Peyer's patch (tissue), 4 donors: ENCODE data around the gene FFAR4. TPM values are rescaled to one million over a fixed set of nuclear protein-coding genes. Genes with fewer than 3 reads are reported as not detected.
"Not testable (repeated sequence)": the region's sequence is repeated elsewhere in the genome, so short reads cannot be mapped to it uniquely, and the experiment has no call there.

Experiments used
- DNase-seq, 3 donors: peaks; one replicate each; pipeline ENCODE4 v3.0.0-alpha.2; 2017 to 2019
- H3K27ac ChIP-seq, 4 donors: fragments of 200-600 bp; sonication (generic); one replicate each; pipeline ENCODE4 v1.5.1; 2016 to 2019
- H3K27me3 ChIP-seq, 2 donors: fragments of 200-600 bp; sonication (generic); one replicate each; pipeline ENCODE4 v1.5.1; 2019
- H3K36me3 ChIP-seq, 3 donors: fragments of 200-600 bp; sonication (generic); one replicate each; pipeline ENCODE4 v1.5.1; 2016 to 2019
- H3K4me1 ChIP-seq, 4 donors: fragments of 200-600 bp; sonication (generic); one replicate each; pipeline ENCODE4 v1.5.1; 2016 to 2019
- H3K4me3 ChIP-seq, 4 donors: fragments of 200-600 bp; sonication (generic); 1 replicate in 3 of 4; 2 replicates in 1 of 4; pipeline ENCODE4 v1.5.1; 2016 to 2019; ENCODE audit warnings: mild to moderate bottlenecking in 1 of 4
- H3K9me3 ChIP-seq, 4 donors: fragments of 200-600 bp; sonication (generic); one replicate each; pipeline ENCODE4 v1.5.1; 2016 to 2019; ENCODE audit warnings: mild to moderate bottlenecking in 1 of 4
- CTCF ChIP-seq, 6 experiments: fragments of 450-650 bp in 4 of 6; fragments of 200-600 bp in 2 of 6; sonication (generic) in 1 of 6; IDR thresholded peaks; one replicate each; pipeline ENCODE4 v1.5.1; 2017 to 2019; ENCODE audit warnings: antibody characterized with exemption in 6 of 6, mild to moderate bottlenecking in 3 of 6, moderate library complexity in 1 of 6
- POLR2A ChIP-seq, 2 donors: fragments of 450-650 bp; IDR thresholded peaks; one replicate each; pipeline ENCODE4 v1.5.1; 2017; ENCODE audit warnings: antibody characterized with exemption in 2 of 2, mild to moderate bottlenecking in 2 of 2, moderate library complexity in 2 of 2
- total RNA-seq, 4 donors: library from RNA; depleted of rRNA; stranded (reverse); fragments of >200 nt; gene quantifications; one replicate each; pipeline ENCODE4 v1.1.0, GENCODE V29; 2016

The FFAR4 gene
- total RNA-seq, result 1 to 10 TPM in 2 of 4 donors, under 1 TPM in 1, not detected in 1; 0.80 to 2.5 (median 2.3) TPM

GRCh38 chr10:93566435-93567276 is at the start of gene FFAR4:
Gene FFAR4, plus strand, starts transcription at chr10:93566665. Its CDS starts 56 bp downstream, at chr10:93566721.
- Histone ChIP-seq H3K4me3 (peak within 1 kb of the TSS in 2 of 4 donors; percentile 35 to 44), H3K27me3 (peaks cover 0 to 7% of the 10 kb centered on the region in 2 donors), H3K4me1 (peaks cover 0 to 13% (median 0%) of the 10 kb centered on the region in 4 donors), H3K27ac (no peak within 1 kb of the TSS), H3K36me3 (no peaks in the 10 kb centered on the region), H3K9me3 (no peaks in the 10 kb centered on the region)
- no peak for TF ChIP-seq POLR2A (IDR thresholded peaks at IDR 0.05)
- TF ChIP-seq CTCF (IDR thresholded peaks at IDR 0.05), result no peak
- peak in 2 of 3 donors; percentile 50 to 69 for DNase-seq

- TF ChIP-seq POLR2A (IDR thresholded peaks at IDR 0.05) (no peak), CTCF (IDR thresholded peaks at IDR 0.05) (no peak)
- Histone ChIP-seq H3K36me3 (no peaks in the 10 kb centered on the region), H3K27me3 (no peaks in the 10 kb centered on the region), H3K27ac (no peak overlapping the region), H3K4me1 (no peaks in the 10 kb centered on the region), H3K9me3 (no peaks in the 10 kb centered on the region), H3K4me3 (no peak overlapping the region)
- DNase-seq, result no peak
Observed at GRCh38 chr10:93518531-93518930, 47.9 kb upstream of the FFAR4 start.

DNA sequence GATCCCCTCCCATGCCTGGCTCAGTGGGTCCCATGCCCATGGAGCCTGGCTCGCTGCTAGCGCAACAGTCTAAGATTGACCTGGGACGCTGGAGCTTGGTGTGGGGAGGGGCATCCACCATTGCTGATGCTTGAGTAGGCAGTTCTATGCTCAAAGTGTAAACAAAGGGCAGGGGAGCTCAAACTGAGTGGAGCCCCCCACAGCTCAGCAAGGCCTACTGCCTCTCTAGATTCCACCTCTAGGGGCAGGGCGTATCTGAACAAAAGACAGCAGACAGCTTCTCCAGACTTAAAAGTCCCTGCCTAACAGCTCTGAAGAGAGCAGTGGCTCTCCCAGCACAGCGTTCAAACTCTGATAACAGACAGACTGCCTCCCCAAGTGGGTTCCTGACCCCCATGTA is 31.2 kb upstream of the FFAR4 start:
- no peaks in the 10 kb centered on the region for H3K36me3 ChIP-seq
- H3K27ac ChIP-seq, result no peak overlapping the region
- TF ChIP-seq POLR2A (IDR thresholded peaks at IDR 0.05) (no peak), CTCF (IDR thresholded peaks at IDR 0.05) (no peak)
- DNase-seq, result no peak
- H3K4me3 ChIP-seq, result no peak overlapping the region
- H3K9me3 ChIP-seq, result no peaks in the 10 kb centered on the region
- H3K27me3 ChIP-seq, result no peaks in the 10 kb centered on the region
- no peaks in the 10 kb centered on the region for H3K4me1 ChIP-seq

DNA sequence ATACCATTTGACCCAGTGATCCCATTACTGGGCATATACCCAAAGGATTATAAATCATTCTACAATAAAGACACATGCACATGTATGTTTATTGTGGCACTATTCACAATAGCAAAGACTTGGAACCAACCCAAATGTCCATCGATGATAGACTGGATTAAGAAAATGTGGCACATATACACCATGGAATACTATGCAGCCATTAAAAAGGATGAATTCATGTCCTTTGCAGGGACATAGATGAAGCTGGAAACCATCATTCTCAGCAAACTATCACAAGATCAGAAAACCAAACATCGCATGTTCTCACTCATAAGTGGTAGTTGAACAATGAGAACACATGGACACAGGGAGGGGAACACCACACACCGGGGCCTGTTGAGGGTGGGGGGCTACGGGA is 25.6 kb upstream of the FFAR4 start:
- H3K27me3 ChIP-seq, H3K9me3 ChIP-seq, H3K4me3 ChIP-seq, DNase-seq, H3K36me3 ChIP-seq, H3K27ac ChIP-seq, H3K4me1 ChIP-seq: not testable (repeated sequence)

DNA sequence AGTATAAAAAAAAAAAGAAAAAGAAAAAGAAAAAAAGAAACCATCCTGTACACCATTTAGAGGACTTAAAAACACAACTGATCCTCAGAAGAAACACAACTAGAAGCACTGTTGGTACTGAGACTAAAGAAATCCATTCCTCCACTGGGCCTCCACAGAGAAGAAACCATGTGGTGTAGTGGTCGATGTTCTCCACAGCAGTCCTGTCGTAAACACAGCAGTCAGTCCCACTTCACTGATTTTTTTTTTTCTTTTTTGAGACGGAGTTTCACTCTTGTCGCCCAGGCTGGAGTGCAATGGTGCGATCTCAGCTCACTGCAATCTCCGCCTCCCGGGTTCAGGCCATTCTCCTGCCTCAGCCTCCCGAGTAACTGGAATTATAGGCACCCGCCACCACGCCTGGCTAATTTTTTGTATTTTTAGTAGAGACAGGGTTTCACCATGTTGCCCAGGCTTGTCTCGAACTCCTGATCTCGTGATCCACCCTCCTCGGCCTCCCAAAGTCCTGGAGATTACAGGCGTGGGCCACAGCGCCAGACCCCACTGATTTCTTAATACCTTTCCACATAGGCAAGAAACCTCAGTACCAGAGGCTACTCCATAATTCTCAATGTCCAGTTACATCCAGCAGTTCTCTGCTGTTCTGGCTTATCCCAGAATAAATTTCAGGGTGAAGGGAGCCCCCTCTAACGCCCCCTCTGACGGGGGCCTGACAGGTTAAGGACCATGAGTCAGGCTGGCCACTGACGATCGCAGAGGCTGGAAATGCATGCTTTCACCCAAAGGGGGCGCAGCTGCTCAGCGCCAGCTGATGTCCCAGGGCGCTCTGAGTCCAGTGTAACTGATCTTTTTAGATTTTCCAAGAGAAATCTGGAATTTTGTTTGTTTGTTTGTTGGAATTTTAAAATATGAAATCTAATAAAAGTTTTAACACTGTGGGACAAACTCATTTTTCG is 24.8 kb upstream of the FFAR4 start:
- no peaks in the 10 kb centered on the region for H3K36me3 ChIP-seq
- H3K27me3 ChIP-seq, result no peaks in the 10 kb centered on the region
- H3K4me3 ChIP-seq, result peak overlapping the region in 2 of 4 donors; percentile 33 to 37
- TF ChIP-seq CTCF (IDR thresholded peaks at IDR 0.05) (peak in 4 of 6 experiments; percentile 55 to 83 (median 76)), POLR2A (IDR thresholded peaks at IDR 0.05) (no peak)
- peaks cover 0 to 9% (median 0%) of the 10 kb centered on the region in 4 donors for H3K4me1 ChIP-seq
- DNase-seq, result peak in 2 of 3 donors; percentile 67 to 72
- H3K27ac ChIP-seq, result peak overlapping the region in 1 of 4 donors; percentile 40
- H3K9me3 ChIP-seq, result no peaks in the 10 kb centered on the region
